ACHN (cell line): Measurements from ENCODE around the gene WWC1.
"Not testable (repeated sequence)": the region's sequence is repeated elsewhere in the genome, so short reads cannot be mapped to it uniquely, and the experiment has no call there.

Source experiments
- DNase-seq: peaks from one replicate; pipeline ENCODE4 v3.0.0-alpha.2; 2015
- in situ Hi-C: cut with HindIII; loops from 2 replicates; pipeline ENCODE4 v1.10.0; 2017; ENCODE audit warnings: low sequenced_read_pairs, low pct_ligation_motif_present, low pct_unique_long_range_greater_than_20kb

WWC1 gene

DNA sequence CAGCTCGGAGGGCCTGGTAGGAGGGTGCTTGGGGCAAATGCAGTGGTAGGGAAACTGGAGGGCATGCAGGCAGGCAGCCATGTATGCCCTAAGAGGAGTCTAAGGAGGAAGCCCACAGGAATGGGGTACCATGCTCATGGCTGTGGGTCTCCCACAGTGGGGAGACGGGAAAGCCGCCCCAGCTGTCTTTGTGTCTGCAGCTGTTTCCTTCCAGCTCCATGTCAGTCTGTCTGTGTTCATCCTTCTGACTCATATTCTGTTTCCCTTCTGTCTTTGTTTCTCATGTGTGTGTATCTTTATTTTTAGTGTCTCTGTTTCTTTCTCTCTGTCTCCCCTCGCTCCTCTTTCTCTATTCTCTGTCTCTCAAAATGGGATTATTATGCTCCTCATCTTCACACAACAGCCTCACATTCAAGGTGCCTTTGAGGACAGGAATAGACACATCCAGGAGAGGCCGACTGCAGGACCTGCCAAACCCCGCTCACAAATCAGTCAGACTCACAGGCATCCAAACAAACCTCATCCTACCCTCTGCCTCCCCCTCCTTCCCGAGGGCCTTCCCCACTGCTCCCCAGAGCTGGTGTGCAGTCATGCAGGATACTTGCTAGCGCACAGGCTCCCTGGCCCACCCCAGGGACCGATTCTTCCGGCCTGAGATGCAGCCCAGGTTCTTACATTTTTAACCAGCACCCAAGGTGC, 126.4 kb downstream of the WWC1 start:
- in situ Hi-C loops: no loop called here
- no peak for DNase-seq

DNA sequence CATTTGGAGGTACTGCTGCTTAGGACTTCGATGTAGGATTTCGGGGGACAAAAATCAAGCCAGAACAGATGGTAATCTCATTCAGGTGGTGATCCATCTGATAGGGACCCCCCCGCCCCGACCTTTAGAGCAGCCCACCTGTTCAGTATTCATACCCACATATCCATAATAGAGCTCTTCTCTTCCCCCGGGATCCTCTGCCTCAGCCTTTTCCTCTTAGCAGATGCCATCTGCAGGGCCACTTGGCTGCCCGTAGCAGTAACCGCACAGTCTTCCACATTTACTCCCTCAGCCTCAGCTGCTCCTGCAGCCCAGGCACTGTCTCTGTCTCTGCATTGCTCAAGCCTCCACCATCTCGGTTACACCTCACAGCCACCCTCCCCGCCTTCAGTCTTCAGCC, 129.0 kb downstream of the WWC1 start:
- DNase-seq: no peak
- in situ Hi-C loops: no loop called here

- in situ Hi-C loops: no loop called here
- peak; percentile 36 for DNase-seq
These were observed 131.0 kb downstream of the WWC1 start for GRCh38 chr5:168422431-168422830.

GRCh38 chr5:168423478-168423877, 132.0 kb downstream of the WWC1 start:
- in situ Hi-C loops: no loop called here

DNA sequence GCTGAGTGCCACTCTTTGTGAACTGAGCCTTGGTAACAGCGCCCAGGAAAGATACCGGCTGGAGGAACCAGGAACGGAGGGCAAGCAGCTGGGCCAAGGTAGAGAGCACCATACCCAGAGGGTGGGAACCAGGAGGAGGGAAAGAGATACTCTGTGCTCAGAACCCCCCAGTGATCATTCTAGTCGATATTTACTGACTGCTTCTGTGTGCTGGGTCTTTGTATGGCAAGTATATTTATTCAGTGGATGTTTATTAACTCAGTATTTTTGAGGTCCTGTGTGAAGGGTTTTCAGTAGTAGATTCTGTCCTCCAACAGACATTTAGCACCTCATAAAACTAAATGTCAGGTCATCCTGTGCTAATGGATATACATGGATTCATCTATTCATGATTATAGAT, 132.5 kb downstream of the WWC1 start:
- in situ Hi-C loops: no loop called here
- no peak for DNase-seq

More at GRCh38 chr5:168423478-168423877, 132.0 kb downstream of the WWC1 start:
- DNase-seq: no peak

GRCh38 chr5:168424594-168425323, 133.3 kb downstream of the WWC1 start:
- in situ Hi-C loops: no loop called here
- no peak for DNase-seq

DNA sequence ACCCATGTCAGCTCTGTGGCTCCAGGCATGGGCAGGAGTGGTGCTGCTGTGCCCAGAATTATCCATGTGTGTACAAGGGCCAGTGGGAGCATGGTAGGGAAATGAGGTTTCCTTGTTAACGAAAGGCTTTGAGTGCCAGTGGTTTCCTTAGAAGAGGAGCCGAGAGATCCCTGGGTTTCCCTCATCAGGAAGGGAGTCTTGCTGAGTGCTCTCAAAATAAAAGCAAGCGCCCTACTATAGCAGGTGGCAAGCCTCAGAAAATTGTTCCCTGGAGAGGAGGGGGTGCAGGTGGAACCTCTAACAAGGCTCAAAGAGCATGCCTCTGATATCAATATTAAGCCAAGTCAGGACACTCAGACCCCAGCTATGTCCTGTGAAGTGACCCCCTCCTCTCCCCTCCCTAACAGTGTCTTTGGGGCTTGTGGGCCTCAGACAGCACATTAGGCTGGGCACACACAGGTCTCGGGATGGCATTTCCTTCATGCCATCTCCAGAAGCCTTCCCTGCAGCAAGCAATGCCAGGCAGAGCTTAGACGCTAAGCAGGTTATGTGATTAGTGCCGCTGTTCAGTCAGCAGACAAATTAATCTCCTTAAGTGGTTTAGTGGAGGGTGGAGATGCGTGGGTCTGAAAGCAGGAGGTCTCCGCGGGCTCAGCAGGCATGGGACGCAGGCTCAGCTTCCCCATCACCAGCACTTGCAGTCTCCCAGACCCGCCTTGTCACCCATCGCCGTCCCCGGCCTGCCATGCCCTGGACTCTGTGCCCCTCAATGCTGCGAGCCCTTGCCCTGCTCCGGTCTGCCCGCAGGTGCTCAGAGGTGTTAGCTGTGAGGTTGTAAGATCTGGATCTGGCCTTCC, 134.8 kb downstream of the WWC1 start:
- no peak for DNase-seq
- in situ Hi-C loops: no loop called here

GRCh38 chr5:168426864-168427172, 135.4 kb downstream of the WWC1 start:
- no peak for DNase-seq
- in situ Hi-C loops: no loop called here

DNA sequence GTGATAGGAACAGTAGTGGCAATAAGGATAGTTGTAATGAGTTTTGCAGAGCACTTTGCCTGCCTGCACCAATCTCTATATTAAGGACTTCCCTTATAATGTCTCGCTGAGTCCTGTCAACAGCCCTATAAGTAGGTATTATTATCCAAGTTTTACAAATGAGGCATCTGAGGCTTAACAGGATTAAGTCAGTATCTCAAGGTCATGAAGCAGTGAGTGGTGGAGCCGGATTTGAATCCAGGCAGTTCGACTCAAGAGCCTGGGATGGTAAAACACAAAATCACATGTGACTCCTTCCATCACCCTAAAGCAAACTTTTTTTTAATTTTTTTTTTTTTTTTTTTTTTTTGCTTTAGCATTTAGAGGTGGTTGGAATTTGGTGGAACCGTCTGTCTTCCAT, 135.8 kb downstream of the WWC1 start:
- DNase-seq: no peak
- in situ Hi-C loops: no loop called here

DNA sequence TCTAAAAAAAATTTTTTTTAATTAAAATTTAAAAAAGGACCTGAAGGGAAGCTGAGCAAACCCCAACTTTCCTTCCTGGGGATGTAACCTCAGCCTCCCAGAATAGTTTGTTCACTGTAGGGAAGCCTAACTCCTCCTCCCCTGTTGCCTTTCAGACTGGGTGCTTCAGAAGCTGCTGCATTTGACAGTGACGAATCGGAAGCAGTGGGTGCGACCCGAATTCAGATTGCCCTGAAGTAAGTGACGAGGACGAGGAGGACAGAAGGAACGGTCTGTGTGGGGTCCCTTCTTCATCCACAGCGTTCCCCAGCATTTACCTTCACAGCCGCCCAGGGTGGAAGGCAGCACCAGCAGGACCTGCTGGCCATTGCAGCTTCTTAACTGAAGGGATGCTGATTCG, 137.1 kb downstream of the WWC1 start:
- in situ Hi-C loops: no loop called here
- DNase-seq: no peak

DNA sequence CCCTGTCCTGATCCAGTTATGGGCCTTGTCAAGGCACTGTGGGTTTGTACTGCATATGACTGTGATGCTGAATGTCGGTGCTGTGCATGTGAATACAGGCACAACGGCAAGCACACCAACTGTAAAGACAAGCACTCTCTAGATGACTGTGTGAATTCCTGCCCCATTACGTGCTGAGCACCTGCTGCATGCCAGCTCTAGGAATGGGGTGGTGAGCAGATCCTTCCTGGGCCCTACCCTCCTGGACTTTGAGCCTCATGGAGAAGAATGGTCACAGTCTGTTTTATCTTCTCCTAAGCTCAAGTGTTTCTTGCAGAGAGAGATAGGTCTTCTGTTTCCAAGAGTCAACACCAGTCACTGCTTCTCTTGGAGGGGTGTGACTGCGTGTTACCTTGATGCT, 138.9 kb downstream of the WWC1 start:
- no peak for DNase-seq
- in situ Hi-C loops: no loop called here

DNA sequence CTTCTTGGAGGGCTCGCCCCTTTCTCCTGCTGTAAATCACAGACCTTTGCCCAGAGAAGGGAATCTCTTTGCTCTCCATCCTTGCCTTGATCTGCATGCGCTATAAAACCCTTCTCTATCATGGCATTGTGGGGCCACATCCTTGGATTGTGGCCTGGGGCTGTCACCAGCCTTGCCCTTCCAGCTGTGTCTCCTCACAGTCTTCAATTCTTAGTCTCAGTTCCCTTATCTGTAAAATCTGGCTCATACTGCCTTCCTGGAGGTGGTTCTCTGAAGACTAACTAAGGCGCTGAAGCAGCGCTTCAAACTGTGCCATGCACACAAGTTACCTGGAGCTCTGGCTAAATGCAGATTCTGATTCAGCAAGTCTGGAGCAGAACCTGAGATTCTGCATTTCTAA, 141.5 kb downstream of the WWC1 start:
- in situ Hi-C loops: no loop called here
- no peak for DNase-seq

GRCh38 chr5:168434001-168434400, 142.6 kb downstream of the WWC1 start:
- in situ Hi-C loops: no loop called here
- no peak for DNase-seq

GRCh38 chr5:168434746-168435321, 143.4 kb downstream of the WWC1 start:
- no peak for DNase-seq
- in situ Hi-C loops: no loop called here

DNA sequence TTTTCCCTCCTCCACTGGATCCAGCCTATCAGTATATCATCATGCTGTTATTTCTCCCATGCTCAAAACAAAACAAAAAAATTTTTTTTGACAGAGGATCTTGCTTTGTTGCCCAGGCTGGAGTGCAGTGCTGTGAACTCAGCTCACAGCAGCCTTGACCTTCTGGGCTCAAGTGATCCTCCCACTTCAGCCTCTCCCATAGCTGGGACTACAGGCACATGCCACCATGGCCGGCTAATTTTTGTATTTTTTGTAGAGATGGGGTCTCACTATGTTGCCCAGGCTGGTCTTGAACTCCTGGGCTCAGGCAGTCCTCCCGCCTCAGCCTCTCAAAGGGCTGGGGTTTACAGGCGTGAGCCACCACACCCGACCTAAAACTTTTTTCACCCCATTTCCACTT, 143.9 kb downstream of the WWC1 start:
- DNase-seq, in situ Hi-C loops: not testable (repeated sequence)

- in situ Hi-C loops: no loop called here
- no peak for DNase-seq
These were observed 146.9 kb downstream of the WWC1 start for GRCh38 chr5:168438349-168438748.

- no peak for DNase-seq
- in situ Hi-C loops: no loop called here
These were observed 152.1 kb downstream of the WWC1 start for GRCh38 chr5:168443533-168443932.

GRCh38 chr5:168443950-168444700, 152.7 kb downstream of the WWC1 start:
- in situ Hi-C loops: no loop called here
- no peak for DNase-seq
